H1 (cell line): ENCODE measurements around the gene ZRANB1. TPM values are rescaled to one million over a fixed set of nuclear protein-coding genes. Genes with fewer than 3 reads are reported as not detected.

Experiments used
- ASH2L ChIP-seq: fragments of 200-600, 300-600 bp; sonication (generic); IDR thresholded peaks from one replicate; pipeline ENCODE4 v1.7.1; 2017; ENCODE audit warnings: low read length
- CHD1 ChIP-seq: IDR thresholded peaks from 2 replicates; pipeline ENCODE4 v1.6.1; 2012; ENCODE audit warnings: low read depth, low read length, improper control_type of control experiment
- EP300 ChIP-seq, 2 experiments: IDR thresholded peaks; 1 replicate in 1 of 2; 2 replicates in 1 of 2; pipeline ENCODE4 v1.6.1; 2011 to 2012; ENCODE audit warnings: low read depth in 2 of 2, low read length in 2 of 2, mild to moderate bottlenecking in 2 of 2, borderline replicate concordance in 1 of 2, inconsistent platforms in 1 of 2, moderate library complexity in 1 of 2
- HDAC6 ChIP-seq: IDR thresholded peaks from one replicate; pipeline ENCODE4 v1.7.1; 2012; ENCODE audit warnings: low read depth, mild to moderate bottlenecking, inconsistent platforms, low read length, moderate library complexity
- JUND ChIP-seq: IDR thresholded peaks from 2 replicates; pipeline ENCODE4 v1.6.1; 2011; ENCODE audit warnings: mild to moderate bottlenecking, improper control_type of control experiment, low read length
- KDM1A ChIP-seq: fragments of 200-600, 300-600 bp; sonication (generic); IDR thresholded peaks from 2 replicates; pipeline ENCODE4 v1.7.1; 2016; ENCODE audit warnings: mild to moderate bottlenecking, low read length, borderline replicate concordance
- polyA plus RNA-seq, 7 experiments: library from polyadenylated mRNA; depleted of rRNA in 3 of 7; stranded (reverse) in 5 of 7; unstranded in 2 of 7; fragments of >200 nt in 5 of 7; fragments of 200-250 nt in 2 of 7; gene quantifications; 1 replicate in 5 of 7; 2 replicates in 1 of 7; 4 replicates in 1 of 7; pipeline versions ENCODE4 v1.2.1 to v1.2.3, GENCODE V29; 2011 to 2013; ENCODE audit warnings: missing spikeins in 2 of 7, mixed read lengths in 2 of 7
- total RNA-seq: library from RNA; stranded (reverse); fragmentation: NEBNext Ultra II Directional; extraction: Animal tissue kit (Norgen Biotek cat#: 25700); gene quantifications from 2 replicates; pipeline ENCODE4 v1.2.1, GENCODE V29; 2021
- TF ChIP-seq, protein P1 (sequence below): IDR thresholded peaks from 2 replicates; pipeline ENCODE4 v1.6.1; 2012; ENCODE audit warnings: inconsistent platforms

The ZRANB1 gene
- total and polyA plus RNA-seq, 2 of the 8 experiments (the other 6 are each of a cell fraction or from before 2014, with no cell fraction given), result 6.1 to 19.9 TPM

DNA sequence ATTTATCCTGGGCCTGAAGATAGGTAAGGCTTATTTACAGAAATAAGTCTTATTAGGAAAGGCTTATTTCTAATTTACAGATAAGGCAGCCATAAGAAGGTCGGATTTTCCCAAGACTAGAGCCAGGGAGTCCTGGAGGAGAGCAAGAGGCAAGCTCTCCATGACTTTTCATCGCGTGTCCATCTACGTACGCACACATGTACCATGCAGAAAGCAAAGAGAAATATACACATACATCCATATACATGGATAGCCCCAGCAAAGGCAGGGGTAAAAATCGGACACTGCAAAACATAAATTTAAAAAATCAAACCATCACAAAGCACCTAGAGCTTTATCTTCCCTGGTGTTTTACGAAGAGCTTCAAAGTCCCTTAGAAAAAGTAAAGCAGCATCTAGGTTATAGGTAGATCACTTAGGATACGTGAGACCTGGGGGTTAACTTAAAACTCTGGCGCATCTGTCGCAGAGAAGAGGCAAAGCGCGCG lies 25.8 kb upstream of the ZRANB1 start (continued):
- TF ChIP-seq, protein P1, sequence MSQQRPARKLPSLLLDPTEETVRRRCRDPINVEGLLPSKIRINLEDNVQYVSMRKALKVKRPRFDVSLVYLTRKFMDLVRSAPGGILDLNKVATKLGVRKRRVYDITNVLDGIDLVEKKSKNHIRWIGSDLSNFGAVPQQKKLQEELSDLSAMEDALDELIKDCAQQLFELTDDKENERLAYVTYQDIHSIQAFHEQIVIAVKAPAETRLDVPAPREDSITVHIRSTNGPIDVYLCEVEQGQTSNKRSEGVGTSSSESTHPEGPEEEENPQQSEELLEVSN, result no peak
- no peak for TF ChIP-seq ASH2L
- TF ChIP-seq KDM1A, result no peak
- no peak for TF ChIP-seq JUND
- TF ChIP-seq EP300 (IDR thresholded peaks at IDR 0.05; ENCODE audit: borderline replicate concordance in 1 of 2, low read depth in 2 of 2, low read length in 2 of 2), result no peak
- TF ChIP-seq HDAC6, result no peak
- TF ChIP-seq CHD1, result no peak
